Hematopoietic multipotent progenitor cell treated with erythropoietin and hydrocortisone succinate and interleukin-3 and kit ligand, for 4 days (in vitro differentiated cells): Measurements from ENCODE around the gene CIART.
"Not testable (repeated sequence)": the region's sequence is repeated elsewhere in the genome, so short reads cannot be mapped to it uniquely, and the experiment has no call there.

Experiments used
- DNase-seq: peaks from one replicate; pipeline ENCODE4 v3.0.0-alpha.2; 2015

CIART gene, protein sequence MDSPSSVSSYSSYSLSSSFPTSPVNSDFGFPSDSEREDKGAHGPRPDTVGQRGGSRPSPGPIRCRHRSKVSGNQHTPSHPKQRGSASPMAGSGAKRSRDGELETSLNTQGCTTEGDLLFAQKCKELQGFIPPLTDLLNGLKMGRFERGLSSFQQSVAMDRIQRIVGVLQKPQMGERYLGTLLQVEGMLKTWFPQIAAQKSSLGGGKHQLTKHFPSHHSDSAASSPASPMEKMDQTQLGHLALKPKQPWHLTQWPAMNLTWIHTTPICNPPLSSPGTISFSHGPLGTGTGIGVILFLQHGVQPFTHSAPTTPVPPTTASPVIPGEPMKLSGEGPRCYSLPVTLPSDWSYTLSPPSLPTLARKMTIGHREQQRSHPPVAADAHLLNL

DNA sequence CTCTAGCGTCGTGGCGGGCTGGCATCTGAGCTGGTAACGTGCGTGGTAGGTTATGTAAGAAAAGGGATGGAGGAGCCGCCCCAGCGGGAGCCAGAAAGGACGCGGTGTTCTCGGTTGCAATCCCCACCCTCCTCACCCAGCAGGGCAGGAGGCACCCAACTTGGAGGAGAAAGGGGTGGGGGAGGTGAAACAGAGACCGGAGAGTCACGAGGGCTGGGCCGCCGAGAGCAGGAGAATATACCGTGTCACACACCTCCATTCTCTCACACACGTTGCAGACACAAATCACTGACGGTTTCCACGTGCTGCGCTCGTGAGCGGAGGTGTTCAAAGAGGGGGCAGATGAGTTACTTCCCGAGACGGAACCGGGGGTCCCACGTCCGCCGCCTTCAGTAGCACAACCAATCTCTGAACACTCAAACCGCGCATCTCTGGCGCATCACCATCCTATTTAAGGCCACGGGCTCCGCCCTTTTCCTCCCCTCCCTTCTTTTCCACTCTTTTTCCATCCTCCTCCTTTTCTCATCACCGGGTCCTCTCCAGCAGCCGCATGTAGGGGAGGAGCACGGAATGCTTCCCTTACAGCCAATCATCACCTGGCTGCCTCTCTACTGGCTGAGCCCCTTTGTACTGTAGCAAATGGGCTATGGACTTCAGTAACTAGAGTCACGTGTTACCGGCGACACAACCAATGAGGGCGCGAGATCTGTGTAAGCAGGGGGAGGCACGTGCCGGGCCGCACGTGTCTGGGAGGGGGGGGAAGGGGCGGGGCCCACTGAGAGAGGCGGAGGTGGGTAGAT, at the start of gene CIART:
Gene CIART (plus strand): TSS at position 797 of the 800 bp plus-strand sequence. CDS start 714 bp downstream, outside the sequence.
- peak; percentile 91 for DNase-seq

DNA sequence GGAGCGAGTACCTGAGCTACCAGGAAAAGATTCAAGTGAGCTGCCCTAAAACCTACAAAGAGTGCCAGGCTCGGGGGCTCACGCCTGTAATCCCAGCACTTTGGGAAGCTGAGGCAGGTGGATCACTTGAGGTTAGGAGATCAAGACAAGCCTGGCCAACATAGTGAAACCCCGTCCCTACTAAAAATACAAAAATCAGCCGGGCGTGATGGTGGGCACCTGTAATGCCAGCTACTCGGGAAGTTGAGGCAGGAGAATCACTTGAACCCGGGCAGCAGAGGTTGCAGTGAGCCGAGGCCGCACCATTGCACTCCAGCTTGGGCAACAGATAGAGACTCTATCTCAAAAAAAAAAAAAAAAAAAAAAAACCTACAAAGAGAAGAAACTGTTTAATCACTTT, 49.4 kb upstream of the CIART start:
- not testable (repeated sequence) for DNase-seq

DNA sequence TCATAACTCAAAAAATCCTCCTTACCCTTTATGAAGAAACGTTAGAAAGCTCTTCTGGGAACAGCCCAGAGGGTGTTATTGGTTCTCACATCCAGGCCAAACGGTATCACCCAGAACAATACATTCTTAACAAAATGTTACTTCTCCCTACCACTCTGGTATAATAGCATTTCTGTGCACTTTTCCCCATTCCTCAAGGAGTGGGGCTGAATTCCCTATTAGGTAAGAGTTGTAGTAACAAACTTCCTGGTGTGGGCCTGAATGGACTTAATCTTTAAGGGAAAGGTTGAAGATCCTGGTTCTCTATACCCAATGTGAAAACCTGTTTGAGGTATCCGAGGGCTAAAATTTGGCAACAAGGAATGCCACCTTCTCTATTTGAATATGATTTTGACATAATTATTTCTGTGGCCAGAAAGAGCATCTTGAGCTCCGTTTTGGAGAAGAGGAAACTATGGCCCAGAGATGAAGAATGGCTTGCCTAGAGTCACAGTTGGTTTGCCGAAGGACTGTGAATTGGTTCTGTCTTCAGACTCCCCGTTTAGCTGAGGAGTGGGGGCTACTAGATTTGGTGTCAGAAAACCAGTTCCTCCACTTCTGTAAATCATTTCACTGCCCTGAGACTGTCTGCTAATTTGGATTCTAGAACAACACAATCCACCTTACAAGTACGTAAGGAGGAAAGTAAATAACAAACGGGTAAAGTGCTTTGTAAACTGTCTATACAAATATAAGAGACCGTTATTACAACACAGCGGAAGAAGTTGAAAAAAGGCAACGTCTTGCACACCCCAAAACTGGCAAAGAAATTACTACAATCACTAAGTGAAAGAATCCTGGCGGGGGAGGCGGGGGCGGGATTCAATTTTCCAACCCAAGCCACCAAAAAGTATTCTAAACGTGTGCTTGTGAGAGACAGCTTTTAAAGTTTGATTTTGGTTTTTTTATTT, 48.7 kb upstream of the CIART start:
- DNase-seq: peak; percentile 64

DNA sequence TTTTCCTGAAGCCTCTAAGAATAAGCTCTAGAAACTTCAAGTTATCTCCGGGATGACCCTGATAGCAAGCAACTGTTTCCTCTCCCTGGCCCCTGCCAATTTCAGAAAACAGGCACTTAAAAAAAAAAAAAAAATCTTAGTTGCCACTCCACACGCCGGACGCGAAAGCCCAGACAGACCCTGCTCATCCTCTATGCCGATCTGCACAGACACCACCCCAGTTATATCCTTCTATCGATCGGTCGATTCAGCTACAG, 48.1 kb upstream of the CIART start:
- no peak for DNase-seq

DNA sequence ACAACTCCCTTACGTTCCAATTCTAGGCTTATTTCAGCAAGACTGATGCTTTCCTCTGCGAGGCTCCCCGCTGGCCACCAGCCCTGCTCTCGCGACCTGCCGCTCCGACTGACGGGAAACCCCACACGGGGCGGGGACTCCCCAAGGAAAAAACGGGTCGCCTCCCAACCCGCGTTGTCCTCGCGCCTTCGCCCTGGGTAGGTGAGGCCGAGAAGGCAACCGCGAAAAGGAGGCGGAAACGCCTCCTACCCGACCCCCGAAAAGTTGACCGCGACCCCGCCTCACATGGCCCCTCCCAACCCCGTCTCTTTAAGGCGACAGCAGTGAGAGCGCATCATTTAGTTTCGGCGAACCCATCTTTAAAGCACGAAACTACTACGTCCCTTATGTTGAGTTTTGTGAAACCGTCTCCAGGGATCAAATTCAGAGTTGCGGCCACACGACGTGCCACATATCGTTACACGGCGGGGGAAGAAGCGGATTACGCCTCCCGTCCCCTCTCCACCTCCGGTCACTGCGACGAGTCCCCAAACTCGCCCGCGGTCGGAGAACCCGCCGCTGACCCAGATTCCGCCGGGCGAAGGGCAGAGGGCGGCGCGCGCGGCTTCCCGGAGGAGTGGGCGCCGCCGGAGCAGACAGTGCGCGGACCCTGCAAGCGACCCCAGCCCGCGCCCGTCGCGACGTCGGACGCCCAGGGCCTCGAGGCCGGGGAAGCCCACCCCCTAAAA, 47.6 kb upstream of the CIART start:
- DNase-seq: peak; percentile 96

DNA sequence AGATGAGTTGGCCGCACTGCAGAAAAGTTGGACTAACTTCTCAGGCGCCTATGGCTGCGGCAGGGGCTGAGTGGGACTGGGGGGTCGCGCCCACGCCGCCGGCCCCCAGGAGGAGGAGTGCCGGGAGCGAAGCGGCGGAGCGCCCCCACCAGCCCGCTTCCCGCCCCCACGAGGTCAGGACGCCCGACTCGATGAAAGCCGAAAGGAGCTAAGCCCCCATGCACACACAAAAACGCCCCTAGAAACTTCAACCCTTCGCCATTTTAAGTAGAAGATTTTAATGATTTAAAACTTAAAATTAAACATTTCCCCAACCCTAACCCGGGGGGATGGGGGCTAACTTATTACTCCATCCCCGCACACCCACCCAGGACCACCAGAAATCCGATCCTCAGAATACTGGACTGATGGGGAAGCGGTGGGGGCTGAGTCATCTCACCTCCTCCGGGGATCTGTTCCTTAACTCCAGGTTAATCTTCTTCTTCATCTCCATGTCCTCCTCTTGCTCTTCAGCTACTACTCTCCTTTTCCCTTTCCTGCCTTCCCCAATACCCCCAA, 47.0 kb upstream of the CIART start:
- DNase-seq: peak; percentile 46

DNA sequence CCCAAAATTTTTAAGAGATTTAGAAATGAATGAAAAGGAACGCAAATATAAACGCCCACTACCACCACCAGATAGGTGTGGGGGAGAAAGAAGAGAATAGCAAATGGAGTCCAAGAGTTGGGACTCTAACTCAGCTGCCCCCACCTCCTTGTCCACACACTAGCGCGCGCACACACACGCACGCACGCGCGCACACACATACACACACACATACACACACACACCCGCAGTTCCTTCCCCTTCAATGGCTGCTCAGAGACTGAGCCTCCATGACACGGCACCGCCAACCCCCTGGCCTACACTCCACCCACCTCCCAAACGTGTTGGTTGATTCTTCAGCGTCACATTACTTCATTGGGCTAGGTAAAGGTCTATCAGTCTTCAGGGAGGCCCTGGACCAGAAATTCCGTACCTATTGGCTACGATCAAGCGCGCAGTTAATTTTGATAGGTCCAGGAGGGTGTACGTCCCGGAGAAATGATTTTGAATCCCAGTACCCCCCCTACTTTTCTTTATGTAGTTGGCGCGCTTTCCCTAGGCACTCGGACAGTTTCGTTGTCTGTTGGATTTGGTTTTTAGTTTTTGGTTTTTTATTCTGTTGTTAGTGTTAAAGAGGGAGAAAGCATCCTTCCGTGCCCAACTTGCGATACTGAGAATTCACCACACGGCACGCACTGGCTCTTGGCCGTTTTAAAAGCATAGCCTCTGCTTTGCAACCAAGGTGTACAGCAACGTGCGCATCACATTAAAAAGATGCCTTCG, 46.3 kb upstream of the CIART start, which contains the start of gene ANP32E:
Gene ANP32E (minus strand): TSS at position 261 of the 762 bp plus-strand sequence. CDS start 326 bp downstream, outside the sequence.
- peak; percentile 100 for DNase-seq

DNA sequence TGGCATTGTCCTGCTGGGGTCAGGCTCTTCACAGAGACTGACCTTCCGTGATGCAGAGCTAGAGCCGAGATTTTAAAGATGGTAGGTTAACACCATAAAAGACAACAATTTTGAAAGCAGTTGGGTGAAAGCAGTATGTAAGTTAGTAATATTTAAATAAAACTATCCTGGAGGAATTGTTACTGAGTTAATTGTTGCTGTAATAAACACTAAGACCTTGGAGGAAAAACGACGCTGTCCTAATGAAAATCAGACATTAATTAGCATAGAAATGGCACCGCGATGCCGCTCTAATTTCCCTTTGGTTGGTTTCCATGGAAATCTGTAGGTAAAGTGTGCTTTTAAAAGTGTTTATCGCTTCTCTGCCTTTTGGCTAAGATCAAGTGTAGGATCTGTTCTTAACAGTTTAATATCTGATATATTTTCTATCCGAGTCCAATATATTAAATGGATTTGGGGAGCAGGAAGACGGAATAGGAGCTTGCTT, 45.7 kb upstream of the CIART start:
- no peak for DNase-seq

DNA sequence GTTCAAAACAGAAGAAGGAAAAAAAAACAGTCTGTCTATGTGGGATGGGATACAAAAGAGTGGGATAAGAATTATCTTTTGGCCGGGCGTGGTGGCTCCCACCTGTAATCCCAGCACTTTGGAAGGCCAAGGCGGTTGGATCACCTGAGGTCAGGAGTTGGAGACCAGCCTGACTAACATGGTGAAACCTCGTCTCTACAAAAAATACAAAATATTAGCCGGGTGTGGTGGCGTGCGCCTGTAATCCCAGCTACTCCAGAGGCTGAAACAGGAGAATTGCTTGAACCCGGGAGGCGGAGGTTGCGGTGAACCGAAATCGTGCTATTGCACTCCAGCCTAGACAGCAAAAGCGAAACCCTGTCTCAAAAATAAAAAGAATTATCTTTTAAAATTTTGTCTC, 45.2 kb upstream of the CIART start:
- DNase-seq: not testable (repeated sequence)

DNA sequence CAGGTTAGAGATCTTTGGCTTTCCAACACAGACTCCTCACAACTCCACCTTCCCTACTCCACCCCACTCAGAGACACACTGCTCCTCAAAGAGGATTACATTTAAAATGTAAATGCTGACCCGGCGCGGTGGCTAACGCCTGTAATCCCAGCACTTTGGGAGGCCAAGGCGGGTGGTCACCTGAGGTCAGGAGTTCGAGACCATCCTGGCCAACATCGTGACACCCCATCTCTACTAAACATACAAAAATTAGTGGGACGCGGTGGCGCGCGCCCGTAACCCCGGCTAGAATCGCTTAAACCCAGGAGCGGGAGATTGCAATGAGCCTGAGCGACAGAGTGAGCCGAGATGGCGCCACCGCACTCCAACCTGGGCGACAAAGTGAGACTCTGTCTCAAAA, 44.6 kb upstream of the CIART start:
- DNase-seq: no peak

DNA sequence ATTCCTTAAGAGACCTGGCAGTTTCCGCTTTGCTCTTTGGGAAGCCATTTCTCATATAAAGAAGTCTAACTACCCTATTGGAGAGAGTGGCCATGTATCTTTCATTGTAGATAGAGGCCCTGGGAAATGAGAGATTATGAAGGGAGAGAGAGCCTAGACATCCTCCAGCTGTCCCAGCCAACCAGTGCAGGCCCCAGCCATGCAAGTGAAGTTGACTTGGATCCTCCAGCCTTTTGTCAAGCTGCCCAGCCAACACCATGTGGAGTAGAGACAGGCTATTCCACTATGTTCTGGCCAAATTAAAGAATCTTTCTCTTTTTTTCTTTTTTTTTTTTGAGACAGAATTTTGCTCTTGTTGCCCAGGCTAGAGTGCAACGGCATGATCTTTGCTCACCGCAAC, 39.4 kb upstream of the CIART start:
- no peak for DNase-seq

DNA sequence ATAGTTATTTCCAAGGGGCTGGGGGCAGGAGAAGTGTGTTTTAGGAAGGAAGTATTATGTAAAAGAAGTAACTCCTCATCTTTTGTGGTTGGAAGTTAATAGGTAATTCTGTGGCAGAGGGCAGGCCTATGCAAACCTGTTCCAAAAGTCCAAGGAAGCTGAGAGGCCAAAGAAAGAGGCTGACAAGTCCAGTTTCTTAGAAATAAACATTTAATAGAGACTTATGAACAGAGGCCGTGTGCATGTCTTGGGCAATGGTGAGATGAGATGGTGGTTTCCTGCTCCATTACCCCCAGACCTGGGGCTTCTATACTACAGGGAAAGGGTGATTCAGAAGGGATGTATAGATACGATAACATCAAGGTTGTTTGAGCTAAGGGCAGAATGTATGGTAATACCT, 32.4 kb upstream of the CIART start:
- no peak for DNase-seq

DNA sequence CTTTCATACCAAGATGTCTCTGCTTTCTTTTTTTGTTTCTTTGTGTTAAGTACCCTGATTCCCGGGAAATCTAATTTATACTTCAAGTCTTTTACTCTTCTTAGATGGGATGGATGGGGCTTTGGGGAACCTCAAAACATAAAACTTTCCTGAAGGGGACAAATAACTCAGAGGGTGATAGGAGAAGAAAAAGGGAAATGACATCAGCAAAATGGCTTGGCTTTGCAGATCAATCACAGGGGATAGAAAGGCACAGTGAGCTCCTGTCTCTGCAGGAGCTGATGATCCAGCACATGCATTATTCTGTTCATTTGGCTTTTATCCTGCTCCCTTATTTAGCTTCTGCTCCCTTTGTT, 26.2 kb upstream of the CIART start:
- no peak for DNase-seq

DNA sequence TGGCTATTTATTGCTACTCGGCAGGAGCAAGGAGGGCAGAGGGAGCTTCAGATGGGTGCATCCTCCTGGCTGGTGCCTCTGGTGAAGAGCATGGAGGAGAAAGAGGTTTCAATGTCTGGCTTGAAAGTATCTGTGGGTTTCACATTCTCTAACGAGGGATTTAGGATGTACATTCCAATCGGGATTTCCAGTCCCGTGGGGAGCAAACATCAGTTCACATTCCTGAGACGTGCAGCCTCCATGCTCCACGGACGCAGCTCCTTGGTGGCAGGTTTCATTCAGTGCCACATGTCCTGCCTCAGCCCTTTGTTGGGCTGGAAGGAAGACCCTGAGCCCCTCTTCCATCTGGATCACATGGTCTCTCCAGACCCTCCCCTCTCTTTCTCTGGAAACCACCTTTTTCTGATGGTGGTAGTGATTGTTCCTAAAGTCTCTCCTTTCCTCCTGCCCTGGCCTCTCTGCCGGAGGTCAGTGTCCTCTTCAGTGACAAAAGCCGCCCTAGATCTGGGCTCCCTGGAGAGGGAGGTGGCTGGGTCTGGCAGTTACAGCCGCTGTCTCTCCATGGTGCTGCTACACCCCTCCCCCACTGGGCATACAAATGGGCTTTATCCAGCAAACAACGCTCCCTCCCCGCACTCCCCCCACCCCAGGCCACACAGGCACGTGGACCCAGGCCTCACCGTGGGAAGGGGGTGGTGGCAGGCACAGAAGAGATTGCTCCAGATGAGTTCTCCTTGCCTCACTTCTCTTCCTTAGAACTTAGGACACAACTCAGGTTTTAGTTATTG, 25.6 kb upstream of the CIART start:
- no peak for DNase-seq

DNA sequence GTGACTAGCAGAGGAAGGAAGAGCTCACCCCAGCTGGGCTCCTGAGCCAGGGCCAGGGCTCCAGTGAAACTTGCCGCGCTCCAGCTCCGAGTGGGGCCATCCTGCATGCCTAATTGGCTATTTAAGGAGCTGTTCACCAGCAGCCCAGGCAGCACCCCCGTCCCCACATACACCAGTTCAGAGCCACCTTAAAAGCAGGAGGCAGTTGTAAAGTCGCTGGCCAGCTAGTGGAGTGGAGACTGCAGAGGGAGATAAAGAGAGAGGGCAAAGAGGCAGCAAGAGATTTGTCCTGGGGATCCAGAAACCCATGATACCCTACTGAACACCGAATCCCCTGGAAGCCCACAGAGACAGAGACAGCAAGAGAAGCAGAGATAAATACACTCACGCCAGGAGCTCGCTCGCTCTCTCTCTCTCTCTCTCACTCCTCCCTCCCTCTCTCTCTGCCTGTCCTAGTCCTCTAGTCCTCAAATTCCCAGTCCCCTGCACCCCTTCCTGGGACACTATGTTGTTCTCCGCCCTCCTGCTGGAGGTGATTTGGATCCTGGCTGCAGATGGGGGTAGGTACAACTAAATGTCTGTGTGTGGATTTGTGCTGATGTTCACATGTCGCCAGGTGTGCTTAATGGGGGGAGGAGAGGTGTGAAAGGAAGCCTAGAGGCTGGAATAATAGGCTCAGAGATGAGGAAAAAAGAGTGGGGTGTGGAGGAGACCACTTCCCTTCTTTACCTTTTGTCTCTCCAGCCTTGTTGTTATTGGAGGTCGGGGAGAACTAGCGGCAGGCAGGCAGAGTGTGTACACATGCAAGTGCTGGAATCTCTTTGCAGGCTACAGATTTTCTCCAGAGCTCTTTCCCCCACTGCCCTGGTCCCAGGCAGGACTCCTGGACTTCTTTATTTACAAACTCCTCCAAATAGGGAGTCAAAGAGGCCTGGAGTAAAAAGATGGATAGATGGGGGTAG, 24.4 kb upstream of the CIART start, which contains the start of gene CA14:
Gene CA14 (plus strand): TSS at position 151 of the 962 bp plus-strand sequence. CDS start 355 bp downstream, at position 506.
- peak; percentile 25 for DNase-seq

DNA sequence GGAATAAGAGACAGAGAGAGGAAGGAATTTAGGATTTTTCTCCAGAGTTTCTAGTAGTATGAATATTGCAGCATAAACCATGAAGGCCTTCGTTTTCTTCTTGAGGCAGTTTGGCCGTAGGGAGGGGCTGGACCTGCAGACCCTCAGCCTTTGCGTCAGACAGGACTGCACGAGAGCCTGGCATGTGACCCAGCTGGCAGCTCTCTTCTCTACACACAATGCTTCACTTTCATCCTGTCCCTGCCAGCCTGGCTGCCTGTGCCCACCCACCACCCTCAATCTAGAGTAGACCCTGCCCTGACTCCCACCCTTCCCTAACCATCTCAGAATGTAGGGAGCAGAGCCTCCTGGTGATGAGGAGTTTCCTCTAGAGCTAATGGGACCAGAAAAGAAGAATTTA, 23.1 kb upstream of the CIART start:
- no peak for DNase-seq

DNA sequence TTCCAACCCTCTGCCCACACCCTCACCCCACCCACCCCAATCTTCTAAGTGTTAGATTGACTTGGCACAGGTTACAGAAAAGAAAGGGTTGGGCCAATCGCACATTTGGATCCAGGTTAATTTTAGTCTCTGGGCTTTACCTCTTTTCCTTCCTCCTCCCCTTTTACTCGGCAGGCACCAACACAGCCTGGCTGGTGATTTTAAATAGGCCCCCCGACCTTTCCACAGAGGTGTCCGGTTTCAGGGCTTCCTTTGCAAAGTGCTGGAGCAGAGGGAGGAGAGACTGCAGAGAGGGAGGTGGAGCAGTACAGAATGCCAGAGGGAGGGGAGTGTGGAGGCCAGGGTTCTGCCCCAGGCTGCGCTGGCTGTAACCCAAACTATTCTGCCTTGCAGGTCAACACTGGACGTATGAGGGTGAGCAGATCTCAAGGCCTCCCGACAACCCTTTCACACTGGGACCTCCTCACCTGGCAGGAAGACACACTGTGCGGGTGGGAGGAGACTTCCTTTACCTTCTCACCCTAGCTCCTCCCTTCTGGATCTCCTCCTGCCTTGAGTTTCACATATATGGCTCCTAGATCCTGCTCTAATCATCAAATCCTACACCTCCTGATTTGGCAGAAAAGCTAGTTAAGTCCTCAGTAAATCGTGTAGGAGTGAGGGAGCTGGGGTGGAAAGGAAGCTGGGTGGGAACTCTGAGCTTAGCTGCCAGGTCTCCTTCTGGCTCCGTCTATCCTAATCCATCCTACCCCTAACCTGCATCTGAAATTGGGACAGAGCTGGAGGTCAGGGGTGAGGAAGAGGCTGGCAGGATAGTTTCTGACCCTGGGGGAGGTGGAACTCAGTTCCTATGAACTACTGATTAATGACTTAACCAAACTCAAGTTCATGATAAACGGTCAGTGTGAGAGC, 22.3 kb upstream of the CIART start:
- DNase-seq: no peak

DNA sequence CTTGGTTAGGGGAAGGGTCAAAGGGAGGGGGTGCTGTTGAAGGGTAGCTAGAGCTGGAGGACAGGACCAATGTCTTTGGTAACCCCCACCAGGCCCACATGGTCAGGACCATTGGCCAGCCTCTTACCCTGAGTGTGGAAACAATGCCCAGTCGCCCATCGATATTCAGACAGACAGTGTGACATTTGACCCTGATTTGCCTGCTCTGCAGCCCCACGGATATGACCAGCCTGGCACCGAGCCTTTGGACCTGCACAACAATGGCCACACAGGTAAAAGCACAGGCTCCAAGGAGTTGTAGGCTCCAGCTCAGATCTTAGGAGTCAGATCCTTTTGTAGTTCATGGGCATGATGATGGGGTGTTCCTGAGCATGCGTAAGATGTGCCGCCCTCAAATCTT, 21.0 kb upstream of the CIART start:
- DNase-seq: no peak
